Measurements from ENCODE around the gene FTO. TPM values are rescaled to one million over a fixed set of nuclear protein-coding genes. Genes with fewer than 3 reads are reported as not detected.
A peak's percentile ranks its signal among the peaks of the same experiment; 100 is the strongest.

Gene FTO
- total RNA-seq, 1 experiment from 2014 or later: 78.3 TPM

DNA sequence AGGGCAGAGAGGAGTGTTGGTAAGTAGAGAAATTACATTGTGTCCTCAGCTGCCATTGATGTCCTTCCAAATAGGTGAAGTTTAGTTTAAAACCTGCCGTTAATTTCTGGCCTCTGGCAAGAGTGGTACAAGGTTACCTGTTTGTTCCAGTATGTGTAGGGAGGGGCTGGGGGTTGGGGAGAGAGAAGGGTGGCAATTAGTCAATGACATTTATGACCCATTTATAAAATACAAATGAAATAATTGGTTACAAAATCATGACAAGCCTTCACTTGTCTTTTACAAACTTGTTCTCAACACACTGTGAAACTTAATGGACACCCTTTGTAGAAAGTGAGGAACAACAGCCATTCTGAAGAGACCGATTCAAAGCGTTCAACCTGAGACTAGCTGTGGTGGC is 281.0 kb downstream of the FTO start:
- H3K27me3 Mint-ChIP-seq (ENCODE audit: insufficient read depth, unreplicated experiment): no peaks in the 10 kb centered on the region
- H3K4me1 Mint-ChIP-seq (ENCODE audit: low read depth, unreplicated experiment): no peaks in the 10 kb centered on the region
- no peaks in the 10 kb centered on the region for H3K9me3 Mint-ChIP-seq (ENCODE audit: unreplicated experiment)
- DNase-seq: no peak
- BruUV-seq (replicated peaks): no TSS peak
- intact Hi-C loops (cut with micrococcal nuclease; ENCODE audit: unreplicated experiment): no loop called here
- ChIA-PET CTCF (no interaction called here), POLR2A (no interaction called here)
- Histone ChIP-seq H3K27me3 (replicated peaks; ENCODE audit: control insufficient read depth, insufficient read depth, low read length) (no peaks in the 10 kb centered on the region), H3K4me3 (ENCODE audit: low read depth, low read length) (no peak overlapping the region), H3K9me3 (no peaks in the 10 kb centered on the region), H3K36me3 (ENCODE audit: control insufficient read depth, insufficient read depth, low read length) (no peaks in the 10 kb centered on the region), H3K4me1 (peaks cover 9% of the 10 kb centered on the region)
- H3K4me3 Mint-ChIP-seq (ENCODE audit: unreplicated experiment): no peak overlapping the region
- H3K27ac Mint-ChIP-seq (ENCODE audit: unreplicated experiment): no peak overlapping the region
- no peaks in the 10 kb centered on the region for H3K36me3 Mint-ChIP-seq (ENCODE audit: insufficient read depth, unreplicated experiment)
- TF ChIP-seq, protein P1, sequence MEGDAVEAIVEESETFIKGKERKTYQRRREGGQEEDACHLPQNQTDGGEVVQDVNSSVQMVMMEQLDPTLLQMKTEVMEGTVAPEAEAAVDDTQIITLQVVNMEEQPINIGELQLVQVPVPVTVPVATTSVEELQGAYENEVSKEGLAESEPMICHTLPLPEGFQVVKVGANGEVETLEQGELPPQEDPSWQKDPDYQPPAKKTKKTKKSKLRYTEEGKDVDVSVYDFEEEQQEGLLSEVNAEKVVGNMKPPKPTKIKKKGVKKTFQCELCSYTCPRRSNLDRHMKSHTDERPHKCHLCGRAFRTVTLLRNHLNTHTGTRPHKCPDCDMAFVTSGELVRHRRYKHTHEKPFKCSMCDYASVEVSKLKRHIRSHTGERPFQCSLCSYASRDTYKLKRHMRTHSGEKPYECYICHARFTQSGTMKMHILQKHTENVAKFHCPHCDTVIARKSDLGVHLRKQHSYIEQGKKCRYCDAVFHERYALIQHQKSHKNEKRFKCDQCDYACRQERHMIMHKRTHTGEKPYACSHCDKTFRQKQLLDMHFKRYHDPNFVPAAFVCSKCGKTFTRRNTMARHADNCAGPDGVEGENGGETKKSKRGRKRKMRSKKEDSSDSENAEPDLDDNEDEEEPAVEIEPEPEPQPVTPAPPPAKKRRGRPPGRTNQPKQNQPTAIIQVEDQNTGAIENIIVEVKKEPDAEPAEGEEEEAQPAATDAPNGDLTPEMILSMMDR (IDR thresholded peaks at IDR 0.05; ENCODE audit: insufficient read depth in 1 of 2, low read depth in 1 of 2, low read length in 1 of 2, severe bottlenecking in 1 of 2, unreplicated experiment in 1 of 2): no peak

DNA sequence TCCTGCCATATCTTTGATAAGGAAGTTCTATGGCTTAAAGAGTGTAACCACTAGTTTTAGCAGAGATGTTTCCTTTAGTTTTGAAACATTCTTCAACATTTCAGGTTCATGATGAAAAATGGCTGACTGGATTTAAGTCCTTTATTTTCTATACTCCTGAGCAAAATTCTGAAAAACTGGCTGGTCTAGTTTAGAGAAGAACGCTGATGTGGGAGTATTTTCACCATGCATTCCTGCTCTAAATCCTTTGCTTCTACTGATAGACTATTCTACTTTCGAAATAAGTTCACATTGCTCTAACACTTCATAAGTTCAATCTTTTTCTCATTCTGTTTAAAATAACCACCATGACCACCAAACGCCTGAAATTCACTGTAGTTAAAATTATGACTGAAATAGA is 281.9 kb downstream of the FTO start:
- BruUV-seq (replicated peaks): no TSS peak
- Histone ChIP-seq H3K27me3 (replicated peaks; ENCODE audit: control insufficient read depth, insufficient read depth, low read length) (no peaks in the 10 kb centered on the region), H3K4me3 (ENCODE audit: low read depth, low read length) (no peak overlapping the region), H3K36me3 (ENCODE audit: control insufficient read depth, insufficient read depth, low read length) (no peaks in the 10 kb centered on the region), H3K9me3 (no peaks in the 10 kb centered on the region), H3K4me1 (peaks cover 9% of the 10 kb centered on the region)
- no peaks in the 10 kb centered on the region for H3K27me3 Mint-ChIP-seq (ENCODE audit: insufficient read depth, unreplicated experiment)
- no peak overlapping the region for H3K27ac Mint-ChIP-seq (ENCODE audit: unreplicated experiment)
- ChIA-PET POLR2A (no interaction called here), CTCF (no interaction called here)
- no peaks in the 10 kb centered on the region for H3K36me3 Mint-ChIP-seq (ENCODE audit: insufficient read depth, unreplicated experiment)
- H3K9me3 Mint-ChIP-seq (ENCODE audit: unreplicated experiment): no peaks in the 10 kb centered on the region
- intact Hi-C loops (cut with micrococcal nuclease; ENCODE audit: unreplicated experiment): no loop called here
- no peak overlapping the region for H3K4me3 Mint-ChIP-seq (ENCODE audit: unreplicated experiment)
- TF ChIP-seq, protein P1 (IDR thresholded peaks at IDR 0.05; ENCODE audit: insufficient read depth in 1 of 2, low read depth in 1 of 2, low read length in 1 of 2, severe bottlenecking in 1 of 2, unreplicated experiment in 1 of 2): no peak
- H3K4me1 Mint-ChIP-seq (ENCODE audit: low read depth, unreplicated experiment): no peaks in the 10 kb centered on the region
- peak in 1 of 2 experiments; percentile 13 for DNase-seq

DNA sequence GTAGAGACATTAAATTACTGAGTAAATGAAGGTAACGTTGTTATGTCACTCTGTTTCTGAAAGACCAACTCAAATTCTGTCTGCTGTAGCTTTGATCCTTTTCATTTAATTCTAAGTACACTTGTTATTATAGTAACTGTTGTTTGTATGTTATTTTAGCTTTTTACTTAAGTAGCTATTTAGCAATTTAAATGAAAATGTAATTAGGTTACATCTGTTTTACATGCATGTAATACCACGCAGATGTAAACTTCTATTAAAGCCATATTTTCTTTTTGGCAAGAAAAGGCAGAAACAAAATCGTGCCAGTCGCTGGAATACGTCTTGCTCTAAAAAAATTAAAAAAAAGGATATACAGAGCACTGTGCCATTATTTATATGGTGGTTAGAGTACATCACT is 282.8 kb downstream of the FTO start:
- Mint-ChIP-seq H3K27ac (ENCODE audit: unreplicated experiment) (no peak overlapping the region), H3K4me1 (ENCODE audit: low read depth, unreplicated experiment) (no peaks in the 10 kb centered on the region), H3K4me3 (ENCODE audit: unreplicated experiment) (no peak overlapping the region), H3K36me3 (ENCODE audit: insufficient read depth, unreplicated experiment) (no peaks in the 10 kb centered on the region), H3K27me3 (ENCODE audit: insufficient read depth, unreplicated experiment) (no peaks in the 10 kb centered on the region), H3K9me3 (ENCODE audit: unreplicated experiment) (no peaks in the 10 kb centered on the region)
- BruUV-seq (replicated peaks): no TSS peak
- TF ChIP-seq, protein P1 (IDR thresholded peaks at IDR 0.05; ENCODE audit: insufficient read depth in 1 of 2, low read depth in 1 of 2, low read length in 1 of 2, severe bottlenecking in 1 of 2, unreplicated experiment in 1 of 2): no peak
- DNase-seq: no peak
- Histone ChIP-seq H3K4me3 (ENCODE audit: low read depth, low read length) (no peak overlapping the region), H3K27me3 (replicated peaks; ENCODE audit: control insufficient read depth, insufficient read depth, low read length) (no peaks in the 10 kb centered on the region), H3K36me3 (ENCODE audit: control insufficient read depth, insufficient read depth, low read length) (no peaks in the 10 kb centered on the region), H3K4me1 (peaks cover 9% of the 10 kb centered on the region), H3K9me3 (no peaks in the 10 kb centered on the region)
- intact Hi-C loops (cut with micrococcal nuclease; ENCODE audit: unreplicated experiment): no loop called here
- POLR2A ChIA-PET: no interaction called here
- CTCF ChIA-PET: no interaction called here
